Measurements from ENCODE around the gene CADM1.

The CADM1 gene

DNA sequence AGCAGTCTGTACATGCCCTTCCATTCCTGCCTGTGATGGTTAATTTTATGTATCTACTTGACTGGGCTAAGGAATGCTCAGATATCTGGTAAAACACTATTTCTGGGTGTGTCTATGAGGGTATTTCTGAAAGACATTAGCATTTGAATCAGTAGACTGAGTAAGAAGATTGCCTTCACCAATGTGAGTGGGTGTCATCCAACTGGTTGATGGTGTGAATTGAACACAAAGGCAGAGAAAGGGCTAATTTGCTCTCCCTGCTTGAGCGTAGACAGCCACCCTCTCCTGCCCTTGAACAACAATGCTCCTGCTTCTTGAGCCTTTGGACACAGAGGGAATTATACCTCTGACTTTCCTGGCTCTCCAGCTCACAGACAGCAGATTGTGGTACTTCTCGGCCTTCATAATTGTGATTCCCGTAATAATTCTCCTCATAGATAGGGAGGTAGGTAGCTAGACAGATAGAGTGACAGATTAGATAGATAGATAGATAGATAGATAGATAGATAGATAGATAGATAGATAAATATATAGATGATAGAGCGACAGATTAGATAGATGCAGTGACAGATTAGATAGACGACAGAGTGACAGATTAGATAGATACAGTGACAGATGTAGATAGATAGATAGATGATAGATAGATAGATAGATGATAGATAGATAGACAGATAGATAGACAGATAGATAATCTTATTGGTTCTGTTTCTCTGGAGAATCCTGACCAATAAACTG, 370.6 kb downstream of the CADM1 start:
- Histone ChIP-seq H3K4me3 (ENCODE audit: severe bottlenecking) (no peak overlapping the region), H3K27ac (ENCODE audit: poor library complexity, severe bottlenecking) (no peak overlapping the region), H3K27me3 (ENCODE audit: insufficient read depth, poor library complexity, severe bottlenecking) (no peaks in the 10 kb centered on the region), H3K36me3 (ENCODE audit: low read depth) (no peaks in the 10 kb centered on the region), H3K4me1 (ENCODE audit: insufficient read depth, poor library complexity, severe bottlenecking) (no peaks in the 10 kb centered on the region), H3K9me3 (ENCODE audit: severe bottlenecking) (no peaks in the 10 kb centered on the region)
- no peak for ATAC-seq (ENCODE audit: low read depth)
- DNase-seq (ENCODE audit: low spot score) = no peak
- TF ChIP-seq, protein P1, sequence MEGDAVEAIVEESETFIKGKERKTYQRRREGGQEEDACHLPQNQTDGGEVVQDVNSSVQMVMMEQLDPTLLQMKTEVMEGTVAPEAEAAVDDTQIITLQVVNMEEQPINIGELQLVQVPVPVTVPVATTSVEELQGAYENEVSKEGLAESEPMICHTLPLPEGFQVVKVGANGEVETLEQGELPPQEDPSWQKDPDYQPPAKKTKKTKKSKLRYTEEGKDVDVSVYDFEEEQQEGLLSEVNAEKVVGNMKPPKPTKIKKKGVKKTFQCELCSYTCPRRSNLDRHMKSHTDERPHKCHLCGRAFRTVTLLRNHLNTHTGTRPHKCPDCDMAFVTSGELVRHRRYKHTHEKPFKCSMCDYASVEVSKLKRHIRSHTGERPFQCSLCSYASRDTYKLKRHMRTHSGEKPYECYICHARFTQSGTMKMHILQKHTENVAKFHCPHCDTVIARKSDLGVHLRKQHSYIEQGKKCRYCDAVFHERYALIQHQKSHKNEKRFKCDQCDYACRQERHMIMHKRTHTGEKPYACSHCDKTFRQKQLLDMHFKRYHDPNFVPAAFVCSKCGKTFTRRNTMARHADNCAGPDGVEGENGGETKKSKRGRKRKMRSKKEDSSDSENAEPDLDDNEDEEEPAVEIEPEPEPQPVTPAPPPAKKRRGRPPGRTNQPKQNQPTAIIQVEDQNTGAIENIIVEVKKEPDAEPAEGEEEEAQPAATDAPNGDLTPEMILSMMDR (IDR thresholded peaks at IDR 0.05; ENCODE audit: poor library complexity, severe bottlenecking) = no peak

DNA sequence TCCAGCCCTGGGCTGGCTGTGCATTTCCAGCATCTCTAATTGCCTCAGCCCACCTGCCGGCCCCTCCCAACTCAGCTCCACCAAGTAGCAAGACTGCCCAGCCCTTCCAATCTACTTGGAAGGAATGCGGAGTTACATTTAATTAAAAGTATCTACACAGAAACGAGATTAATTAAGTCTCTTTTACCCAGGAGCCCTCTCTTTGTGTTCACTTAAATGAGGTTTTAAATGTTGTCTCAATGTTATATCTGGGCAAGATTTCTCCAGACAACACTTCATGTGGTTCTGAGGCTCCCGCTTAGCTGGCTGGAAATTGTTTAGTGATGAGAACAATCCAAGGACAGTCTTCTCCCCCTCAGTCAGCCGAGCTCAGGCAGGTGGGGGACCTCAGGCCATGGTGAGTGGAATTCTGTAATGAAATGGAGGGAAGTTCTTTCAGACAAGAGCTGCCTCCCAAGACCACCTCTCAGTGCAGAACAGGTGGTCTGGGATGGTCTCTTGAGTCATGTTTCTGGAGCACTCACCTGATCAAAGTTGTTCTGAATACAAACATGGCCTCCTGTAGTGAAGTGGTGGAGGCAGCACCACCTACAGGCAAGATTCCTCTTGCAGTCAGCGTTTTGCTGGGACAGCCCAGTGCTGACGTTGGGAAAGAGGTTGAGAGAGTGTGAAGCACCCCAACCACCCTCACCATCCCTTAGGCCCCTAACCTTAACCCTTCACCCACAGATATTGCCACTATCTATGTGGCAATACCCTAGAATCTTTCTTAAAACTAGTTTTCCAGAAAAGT, 371.6 kb downstream of the CADM1 start:
- DNase-seq (ENCODE audit: low spot score) (no peak), ATAC-seq (ENCODE audit: low read depth) (no peak)
- no peak overlapping the region for H3K4me3 ChIP-seq (ENCODE audit: severe bottlenecking)
- H3K9me3 ChIP-seq (ENCODE audit: severe bottlenecking) = no peaks in the 10 kb centered on the region
- H3K36me3 ChIP-seq (ENCODE audit: low read depth) = no peaks in the 10 kb centered on the region
- H3K27ac ChIP-seq (ENCODE audit: poor library complexity, severe bottlenecking) = no peak overlapping the region
- TF ChIP-seq, protein P1 (IDR thresholded peaks at IDR 0.05; ENCODE audit: poor library complexity, severe bottlenecking) = no peak
- no peaks in the 10 kb centered on the region for H3K4me1 ChIP-seq (ENCODE audit: insufficient read depth, poor library complexity, severe bottlenecking)
- no peaks in the 10 kb centered on the region for H3K27me3 ChIP-seq (ENCODE audit: insufficient read depth, poor library complexity, severe bottlenecking)

DNA sequence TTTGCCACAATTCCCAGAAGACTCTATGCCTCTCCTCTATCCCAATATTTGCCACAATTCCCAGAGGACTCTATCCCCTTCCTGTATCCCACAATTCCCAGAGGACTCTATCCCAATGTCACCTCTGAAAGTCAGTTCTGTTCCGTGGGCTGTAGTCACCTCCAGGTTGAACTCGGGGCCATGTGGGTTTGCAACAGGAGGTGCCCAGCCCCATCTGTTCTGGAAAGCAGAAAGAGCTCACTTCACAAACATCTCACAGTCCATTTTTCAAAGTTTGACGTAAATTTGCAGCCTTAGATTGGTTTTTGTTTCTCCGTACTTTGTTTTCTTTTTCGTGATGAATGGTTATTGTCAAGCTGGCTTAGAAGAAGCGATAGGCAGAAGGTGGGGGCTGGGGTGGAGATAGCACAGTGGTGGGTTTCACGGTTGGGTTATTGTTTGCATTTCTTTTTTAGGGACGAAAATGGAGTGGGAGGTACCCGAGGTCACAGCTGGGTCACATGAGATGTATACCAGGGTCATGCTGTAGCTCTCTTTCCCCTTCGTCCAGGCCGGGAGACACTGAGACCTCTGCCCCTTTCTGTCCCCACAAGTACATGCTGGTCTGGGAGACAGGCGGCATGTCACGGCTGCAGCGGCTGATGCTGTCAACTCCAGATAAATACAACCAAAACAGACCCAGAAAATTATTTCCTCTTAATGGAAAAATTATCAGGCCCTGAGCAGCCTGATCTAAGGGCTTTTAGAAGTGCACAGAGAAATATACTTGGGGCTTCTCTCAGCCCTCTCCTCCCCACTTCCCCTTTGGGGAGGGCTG, 374.5 kb downstream of the CADM1 start:
- no peak for DNase-seq (ENCODE audit: low spot score)
- H3K4me3 ChIP-seq (ENCODE audit: severe bottlenecking) = no peak overlapping the region
- H3K27me3 ChIP-seq (ENCODE audit: insufficient read depth, poor library complexity, severe bottlenecking) = no peaks in the 10 kb centered on the region
- TF ChIP-seq, protein P1 (IDR thresholded peaks at IDR 0.05; ENCODE audit: poor library complexity, severe bottlenecking) = no peak
- H3K4me1 ChIP-seq (ENCODE audit: insufficient read depth, poor library complexity, severe bottlenecking) = no peaks in the 10 kb centered on the region
- no peak overlapping the region for H3K27ac ChIP-seq (ENCODE audit: poor library complexity, severe bottlenecking)
- no peaks in the 10 kb centered on the region for H3K36me3 ChIP-seq (ENCODE audit: low read depth)
- H3K9me3 ChIP-seq (ENCODE audit: severe bottlenecking) = no peaks in the 10 kb centered on the region
- no peak for ATAC-seq (ENCODE audit: low read depth)

DNA sequence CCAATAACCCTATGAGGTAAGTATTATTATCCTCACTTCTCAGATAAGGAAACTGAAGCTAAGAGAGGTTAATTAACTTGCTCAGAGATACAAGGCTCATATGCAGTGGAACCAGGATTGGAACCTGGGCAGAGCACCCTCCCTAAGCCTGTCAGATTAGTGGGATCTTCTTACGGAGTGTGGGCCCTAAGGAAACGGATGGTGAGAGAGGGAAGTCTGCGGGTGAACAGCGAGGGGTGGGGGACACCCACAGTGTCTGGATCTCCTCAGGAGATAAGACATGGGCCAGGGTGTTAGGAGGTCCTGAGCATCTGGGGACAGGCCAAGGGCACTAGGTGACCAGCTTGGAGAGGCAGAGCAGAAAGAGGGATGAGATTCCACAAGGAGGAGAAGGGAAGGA, 376.0 kb downstream of the CADM1 start:
- DNase-seq (ENCODE audit: low spot score) = no peak
- Histone ChIP-seq H3K4me1 (ENCODE audit: insufficient read depth, poor library complexity, severe bottlenecking) (no peaks in the 10 kb centered on the region), H3K4me3 (ENCODE audit: severe bottlenecking) (no peak overlapping the region), H3K9me3 (ENCODE audit: severe bottlenecking) (no peaks in the 10 kb centered on the region), H3K27ac (ENCODE audit: poor library complexity, severe bottlenecking) (no peak overlapping the region), H3K27me3 (ENCODE audit: insufficient read depth, poor library complexity, severe bottlenecking) (no peaks in the 10 kb centered on the region), H3K36me3 (ENCODE audit: low read depth) (no peaks in the 10 kb centered on the region)
- TF ChIP-seq, protein P1 (IDR thresholded peaks at IDR 0.05; ENCODE audit: poor library complexity, severe bottlenecking) = no peak
- ATAC-seq (ENCODE audit: low read depth) = no peak

Measured in RWPE2 (cell line).